Measurements from ENCODE around the gene OR2F1.

Gene OR2F1

GRCh38 chr7:143954544-143954943 is at the start of gene OR2F1:
TSS of gene OR2F1 (plus strand) at chr7:143954844. CDS start at chr7:143959971, 5,127 bp downstream.
- no peak for DNase-seq

GRCh38 chr7:143905509-143905908 is 49.1 kb upstream of the OR2F1 start:
- no peak for DNase-seq

GRCh38 chr7:143906151-143906550 is 48.5 kb upstream of the OR2F1 start:
- DNase-seq, result no peak

- no peak for DNase-seq
These were observed 47.7 kb upstream of the OR2F1 start for GRCh38 chr7:143906895-143907294.

GRCh38 chr7:143908120-143908519 is 46.5 kb upstream of the OR2F1 start:
- DNase-seq, result no peak

- no peak for DNase-seq
These were observed 44.8 kb upstream of the OR2F1 start for GRCh38 chr7:143909863-143910262.

- no peak for DNase-seq
These were observed 44.0 kb upstream of the OR2F1 start for GRCh38 chr7:143910473-143911248.

GRCh38 chr7:143913945-143914615 is 40.6 kb upstream of the OR2F1 start:
- DNase-seq, result no peak

- no peak for DNase-seq
These were observed 39.5 kb upstream of the OR2F1 start for GRCh38 chr7:143914938-143915652.

GRCh38 chr7:143924851-143925250 is 29.8 kb upstream of the OR2F1 start:
- DNase-seq, result no peak

GRCh38 chr7:143929224-143929920 is 25.3 kb upstream of the OR2F1 start:
- no peak for DNase-seq

GRCh38 chr7:143931739-143932138 is 22.9 kb upstream of the OR2F1 start:
- DNase-seq, result no peak

- DNase-seq, result no peak
These were observed 19.9 kb upstream of the OR2F1 start, which contains the start of gene OR2F2 for GRCh38 chr7:143934526-143935325. TSS of gene OR2F2 (plus strand) at chr7:143935233. CDS start at chr7:143935233, 0 bp downstream.

- no peak for DNase-seq
These were observed 18.3 kb upstream of the OR2F1 start for GRCh38 chr7:143936087-143937009.

GRCh38 chr7:143938379-143939243 is 16.0 kb upstream of the OR2F1 start:
- no peak for DNase-seq

GRCh38 chr7:143945423-143945822 is 9.2 kb upstream of the OR2F1 start:
- DNase-seq, result no peak

- DNase-seq, result no peak
These were observed 7.5 kb upstream of the OR2F1 start for GRCh38 chr7:143947111-143947510.

- DNase-seq, result no peak
These were observed 5.9 kb upstream of the OR2F1 start for GRCh38 chr7:143948733-143949132.

- no peak for DNase-seq
These were observed 1.2 kb upstream of the OR2F1 start for GRCh38 chr7:143953421-143953820.

- no peak for DNase-seq
These were observed 509 bp upstream of the OR2F1 start for GRCh38 chr7:143954135-143954534.
